Mesendoderm (in vitro differentiated cells): Measurements from ENCODE around the gene GBX2. TPM values are rescaled to one million over a fixed set of nuclear protein-coding genes. Genes with fewer than 3 reads are reported as not detected.

Source experiments
- DNase-seq: peaks from one replicate; pipeline ENCODE4 v3.0.0; 2013
- H2AK5ac ChIP-seq: 2 replicates; pipeline ENCODE4 v1.6.1; 2013; ENCODE audit warnings: low read length, inconsistent platforms
- H2BK120ac ChIP-seq: 2 replicates; pipeline ENCODE4 v1.6.1; 2013; ENCODE audit warnings: low read depth, mild to moderate bottlenecking, low read length, moderate library complexity, mixed read lengths
- H2BK15ac ChIP-seq: replicated peaks from 2 replicates; pipeline ENCODE4 v1.6.1; 2013; ENCODE audit warnings: low read depth, mild to moderate bottlenecking, moderate library complexity
- H2BK5ac ChIP-seq: 2 replicates; pipeline ENCODE4 v1.6.1; 2013; ENCODE audit warnings: low read length, inconsistent platforms
- H3K18ac ChIP-seq: 2 replicates; pipeline ENCODE4 v1.6.1; 2013; ENCODE audit warnings: mild to moderate bottlenecking, low read length, mixed read lengths
- H3K23ac ChIP-seq: one replicate; pipeline ENCODE4 v1.6.1; 2013; ENCODE audit warnings: low read length
- H3K27ac ChIP-seq: 2 replicates; pipeline ENCODE4 v1.5.1; 2013; ENCODE audit warnings: low read depth, mild to moderate bottlenecking, inconsistent platforms, low read length, moderate library complexity
- H3K27me3 ChIP-seq: 2 replicates; pipeline ENCODE4 v1.6.1; 2013; ENCODE audit warnings: low read length, control low read depth, mild to moderate bottlenecking, inconsistent platforms; ENCODE audit not compliant: insufficient read depth, poor library complexity
- H3K36me3 ChIP-seq: 2 replicates; pipeline ENCODE4 v1.6.1; 2013; ENCODE audit warnings: low read length, inconsistent platforms; ENCODE audit not compliant: control insufficient read depth, insufficient read depth
- H3K4ac ChIP-seq: one replicate; pipeline ENCODE4 v1.6.1; 2013; ENCODE audit warnings: low read depth, mild to moderate bottlenecking, low read length, moderate library complexity
- H3K4me1 ChIP-seq: 2 replicates; pipeline ENCODE4 v1.6.1; 2013; ENCODE audit warnings: low read depth, low read length, inconsistent platforms; ENCODE audit not compliant: control insufficient read depth
- H3K4me2 ChIP-seq: 2 replicates; pipeline ENCODE4 v1.6.1; 2013; ENCODE audit warnings: low read length
- H3K4me3 ChIP-seq: 2 replicates; pipeline ENCODE4 v1.5.1; 2013; ENCODE audit warnings: mild to moderate bottlenecking, low read length
- H3K56ac ChIP-seq: one replicate; pipeline ENCODE4 v1.6.1; 2013; ENCODE audit warnings: low read length
- H3K79me1 ChIP-seq: 2 replicates; pipeline ENCODE4 v1.6.1; 2013; ENCODE audit warnings: low read length, inconsistent platforms
- H3K79me2 ChIP-seq: 2 replicates; pipeline ENCODE4 v1.6.1; 2013; ENCODE audit warnings: mild to moderate bottlenecking, low read length; ENCODE audit not compliant: control insufficient read depth, insufficient read depth
- H3K9ac ChIP-seq: 2 replicates; pipeline ENCODE4 v1.6.1; 2013; ENCODE audit warnings: low read length, inconsistent platforms
- H4K5ac ChIP-seq: one replicate; pipeline ENCODE4 v1.6.1; 2013; ENCODE audit warnings: low read length
- H4K8ac ChIP-seq: one replicate; pipeline ENCODE4 v1.6.1; 2013; ENCODE audit warnings: low read depth, mild to moderate bottlenecking, control low read depth, low read length, moderate library complexity
- WGBS: extraction: QIAGEN DNeasy Blood & Tissue Kit; methylation state at CpG from one replicate; pipeline ENCODE4 v1.1.7; 2013; ENCODE audit warnings: low lambda C conversion rate, missing lambda C conversion rate; ENCODE audit not compliant: insufficient coverage; ENCODE audit errors: extremely low coverage; 5-methylcytosine and 5-hydroxymethylcytosine counted together
- polyA plus RNA-seq, 2 experiments: library from polyadenylated mRNA; stranded (reverse); fragments of 200-250 nt; gene quantifications; one replicate each; pipeline ENCODE4 v1.2.3, GENCODE V29; 2013

GBX2 gene
- polyA plus RNA-seq (2013, experiment 1 of 2): 1.2 TPM
- polyA plus RNA-seq (2013, experiment 2 of 2): 1.3 TPM

GRCh38 chr2:236168110-236169080 lies at the start of gene GBX2:
GBX2 (minus strand) TSS chr2:236168386; CDS start chr2:236167971, 415 bp downstream.
- Histone ChIP-seq H3K27ac (no peak within 1 kb of the TSS), H3K27me3 (peaks cover 84% of the 10 kb centered on the region), H3K23ac (no peak within 1 kb of the TSS)

GRCh38 chr2:236217926-236218325 lies 49.7 kb upstream of the GBX2 start:
- no peak overlapping the region for H3K4ac ChIP-seq
- H4K5ac ChIP-seq: no peak overlapping the region
- H2BK15ac ChIP-seq: no peak overlapping the region
- no peaks in the 10 kb centered on the region for H3K79me2 ChIP-seq
- no peak overlapping the region for H4K8ac ChIP-seq
- no peaks in the 10 kb centered on the region for H3K79me1 ChIP-seq
- H2BK120ac ChIP-seq: no peak overlapping the region
- no CpG with 5 or more reads among the region's 4 CpGs for WGBS
- no peaks in the 10 kb centered on the region for H3K36me3 ChIP-seq
- no peaks in the 10 kb centered on the region for H3K27me3 ChIP-seq
- no peak overlapping the region for H3K9ac ChIP-seq
- no peak overlapping the region for H3K4me2 ChIP-seq
- H3K4me1 ChIP-seq: no peaks in the 10 kb centered on the region
- H3K27ac ChIP-seq: no peak overlapping the region
- no peak overlapping the region for H3K4me3 ChIP-seq
- no peak overlapping the region for H3K18ac ChIP-seq
- no peak for DNase-seq
- no peak overlapping the region for H2AK5ac ChIP-seq
- no peak overlapping the region for H3K23ac ChIP-seq
- H3K56ac ChIP-seq: no peak overlapping the region
- no peak overlapping the region for H2BK5ac ChIP-seq

More at GRCh38 chr2:236168110-236169080, at the start of gene GBX2:
- peaks cover 3% of the 10 kb centered on the region for H3K4me1 ChIP-seq
- no CpG with 5 or more reads among the region's 105 CpGs for WGBS
- no peak within 1 kb of the TSS for H4K8ac ChIP-seq
- H3K4me3 ChIP-seq: no peak within 1 kb of the TSS
- H4K5ac ChIP-seq: no peak within 1 kb of the TSS
- no peaks in the 10 kb centered on the region for H3K36me3 ChIP-seq
- peak within 1 kb of the TSS; percentile 63 for H3K9ac ChIP-seq
- H3K4ac ChIP-seq: no peak within 1 kb of the TSS
- no peaks in the 10 kb centered on the region for H3K79me1 ChIP-seq
- H3K18ac ChIP-seq: no peak within 1 kb of the TSS
- H3K4me2 ChIP-seq: peak within 1 kb of the TSS; percentile 42
- no peak within 1 kb of the TSS for H2BK120ac ChIP-seq
- peak within 1 kb of the TSS; percentile 78 for H3K56ac ChIP-seq
- peak; percentile 91 for DNase-seq
- H3K79me2 ChIP-seq: no peaks in the 10 kb centered on the region
- H2BK5ac ChIP-seq: no peak within 1 kb of the TSS
- no peak within 1 kb of the TSS for H2BK15ac ChIP-seq
- H2AK5ac ChIP-seq: no peak within 1 kb of the TSS

- no peaks in the 10 kb centered on the region for H3K36me3 ChIP-seq
- no peak overlapping the region for H3K9ac ChIP-seq
- H2AK5ac ChIP-seq: no peak overlapping the region
- no peak for DNase-seq
- no peaks in the 10 kb centered on the region for H3K27me3 ChIP-seq
- no peak overlapping the region for H3K4me2 ChIP-seq
- no peak overlapping the region for H3K56ac ChIP-seq
- H3K79me1 ChIP-seq: no peaks in the 10 kb centered on the region
- no peak overlapping the region for H2BK120ac ChIP-seq
- H3K4me3 ChIP-seq: no peak overlapping the region
- no peak overlapping the region for H3K23ac ChIP-seq
- no peak overlapping the region for H3K4ac ChIP-seq
- H3K27ac ChIP-seq: no peak overlapping the region
- H4K8ac ChIP-seq: no peak overlapping the region
- no peak overlapping the region for H3K18ac ChIP-seq
- H2BK15ac ChIP-seq: no peak overlapping the region
- WGBS: no CpG with 5 or more reads among the region's 7 CpGs
- H2BK5ac ChIP-seq: no peak overlapping the region
- no peaks in the 10 kb centered on the region for H3K79me2 ChIP-seq
- no peak overlapping the region for H4K5ac ChIP-seq
- H3K4me1 ChIP-seq: no peaks in the 10 kb centered on the region
These were observed 48.5 kb upstream of the GBX2 start for GRCh38 chr2:236216711-236217110.

GRCh38 chr2:236215761-236216333 lies 47.7 kb upstream of the GBX2 start:
- H3K9ac ChIP-seq: no peak overlapping the region
- no peak overlapping the region for H3K4me2 ChIP-seq
- no peaks in the 10 kb centered on the region for H3K79me1 ChIP-seq
- H4K5ac ChIP-seq: no peak overlapping the region
- no peak overlapping the region for H3K18ac ChIP-seq
- no peak overlapping the region for H3K27ac ChIP-seq
- no peaks in the 10 kb centered on the region for H3K27me3 ChIP-seq
- no peak overlapping the region for H3K56ac ChIP-seq
- no peak overlapping the region for H2AK5ac ChIP-seq
- WGBS: no CpG with 5 or more reads among the region's 12 CpGs
- no peak for DNase-seq
- no peaks in the 10 kb centered on the region for H3K36me3 ChIP-seq
- no peak overlapping the region for H2BK5ac ChIP-seq
- no peak overlapping the region for H4K8ac ChIP-seq
- no peak overlapping the region for H3K23ac ChIP-seq
- H3K4ac ChIP-seq: no peak overlapping the region
- H3K4me1 ChIP-seq: no peaks in the 10 kb centered on the region
- no peak overlapping the region for H2BK15ac ChIP-seq
- H3K79me2 ChIP-seq: no peaks in the 10 kb centered on the region
- no peak overlapping the region for H3K4me3 ChIP-seq
- no peak overlapping the region for H2BK120ac ChIP-seq

GRCh38 chr2:236215196-236215595 lies 47.0 kb upstream of the GBX2 start:
- Histone ChIP-seq H3K79me2 (no peaks in the 10 kb centered on the region), H3K56ac (no peak overlapping the region), H4K8ac (no peak overlapping the region), H3K23ac (no peak overlapping the region), H2BK120ac (no peak overlapping the region), H3K36me3 (no peaks in the 10 kb centered on the region), H3K9ac (no peak overlapping the region), H3K27ac (no peak overlapping the region), H3K4me1 (no peaks in the 10 kb centered on the region), H3K18ac (no peak overlapping the region), H3K79me1 (no peaks in the 10 kb centered on the region), H2BK15ac (no peak overlapping the region), H3K4me2 (no peak overlapping the region), H3K4me3 (no peak overlapping the region), H2AK5ac (no peak overlapping the region), H2BK5ac (no peak overlapping the region), H4K5ac (no peak overlapping the region), H3K4ac (no peak overlapping the region), H3K27me3 (no peaks in the 10 kb centered on the region)
- no CpG with 5 or more reads among the region's 6 CpGs for WGBS
- DNase-seq: no peak
